Coronary artery (tissue), 2 donors: Measurements from ENCODE around the gene TMEM176A.

Experiments used
- DNase-seq: peaks from one replicate; pipeline ENCODE4 v3.0.0-alpha.2; 2017; ENCODE audit warnings: low spot score
- H3K27ac ChIP-seq, 2 donors: fragments of 200-600 bp; sonication (generic); one replicate each; pipeline ENCODE4 v1.5.1; 2016 to 2019
- H3K4me3 ChIP-seq: fragments of 200-600 bp; sonication (generic); 2 replicates; pipeline ENCODE4 v1.5.1; 2016; ENCODE audit warnings: mild to moderate bottlenecking, moderate library complexity
- CTCF ChIP-seq: fragments of 200-600 bp; sonication (generic); IDR thresholded peaks from one replicate; pipeline ENCODE4 v1.5.1; 2019; ENCODE audit warnings: antibody characterized with exemption

Gene TMEM176A

GRCh38 chr7:150787321-150788281, 13.0 kb upstream of the TMEM176A start:
- no peak overlapping the region for H3K4me3 ChIP-seq
- no peak for DNase-seq
- TF ChIP-seq CTCF, result no peak
- peak overlapping the region; percentile 38 to 50 for H3K27ac ChIP-seq

GRCh38 chr7:150788474-150789269, 11.9 kb upstream of the TMEM176A start:
- no peak overlapping the region for H3K4me3 ChIP-seq
- H3K27ac ChIP-seq, result peak overlapping the region in 1 of 2 donors; percentile 50
- no peak for DNase-seq
- TF ChIP-seq CTCF, result no peak

GRCh38 chr7:150790416-150791075, 10.0 kb upstream of the TMEM176A start:
- no peak for TF ChIP-seq CTCF
- DNase-seq, result no peak
- H3K27ac ChIP-seq, result no peak overlapping the region
- no peak overlapping the region for H3K4me3 ChIP-seq

- Histone ChIP-seq H3K27ac (no peak overlapping the region), H3K4me3 (no peak overlapping the region)
- no peak for TF ChIP-seq CTCF
- DNase-seq, result no peak
These were observed 9.3 kb upstream of the TMEM176A start for GRCh38 chr7:150791304-150791703.

- TF ChIP-seq CTCF, result no peak
- no peak for DNase-seq
- H3K27ac ChIP-seq, result no peak overlapping the region
- H3K4me3 ChIP-seq, result no peak overlapping the region
These were observed 8.7 kb upstream of the TMEM176A start for GRCh38 chr7:150791746-150792452.

GRCh38 chr7:150793569-150794238, 6.9 kb upstream of the TMEM176A start:
- DNase-seq, result no peak
- no peak overlapping the region for H3K4me3 ChIP-seq
- no peak overlapping the region for H3K27ac ChIP-seq
- no peak for TF ChIP-seq CTCF
